Gastrocnemius medialis (tissue), 4 donors: ENCODE measurements around the gene CUL9.

ENCODE experiments used
- POLR2A ChIP-seq, 2 donors: fragments of 450-650 bp; IDR thresholded peaks; one replicate each; pipeline ENCODE4 v1.6.1; 2017; ENCODE audit warnings: antibody characterized with exemption in 2 of 2, mild to moderate bottlenecking in 2 of 2, moderate library complexity in 2 of 2
- TF ChIP-seq, protein P1 (sequence below), 5 experiments: fragments of 450-650 bp in 3 of 5; fragments of 200-600 bp in 2 of 5; sonication (generic) in 2 of 5; IDR thresholded peaks in 4 of 5; conservative IDR thresholded peaks in 1 of 5; 1 replicate in 4 of 5; 2 replicates in 1 of 5; pipeline ENCODE4 v1.5.1; 2016 to 2019; ENCODE audit warnings: antibody characterized with exemption in 5 of 5, mild to moderate bottlenecking in 3 of 5, moderate library complexity in 3 of 5

GRCh38 chr6:43221046-43221972 lies 39.3 kb downstream of the CUL9 start:
- no peak for TF ChIP-seq POLR2A (IDR thresholded peaks at IDR 0.05)
- TF ChIP-seq, protein P1, sequence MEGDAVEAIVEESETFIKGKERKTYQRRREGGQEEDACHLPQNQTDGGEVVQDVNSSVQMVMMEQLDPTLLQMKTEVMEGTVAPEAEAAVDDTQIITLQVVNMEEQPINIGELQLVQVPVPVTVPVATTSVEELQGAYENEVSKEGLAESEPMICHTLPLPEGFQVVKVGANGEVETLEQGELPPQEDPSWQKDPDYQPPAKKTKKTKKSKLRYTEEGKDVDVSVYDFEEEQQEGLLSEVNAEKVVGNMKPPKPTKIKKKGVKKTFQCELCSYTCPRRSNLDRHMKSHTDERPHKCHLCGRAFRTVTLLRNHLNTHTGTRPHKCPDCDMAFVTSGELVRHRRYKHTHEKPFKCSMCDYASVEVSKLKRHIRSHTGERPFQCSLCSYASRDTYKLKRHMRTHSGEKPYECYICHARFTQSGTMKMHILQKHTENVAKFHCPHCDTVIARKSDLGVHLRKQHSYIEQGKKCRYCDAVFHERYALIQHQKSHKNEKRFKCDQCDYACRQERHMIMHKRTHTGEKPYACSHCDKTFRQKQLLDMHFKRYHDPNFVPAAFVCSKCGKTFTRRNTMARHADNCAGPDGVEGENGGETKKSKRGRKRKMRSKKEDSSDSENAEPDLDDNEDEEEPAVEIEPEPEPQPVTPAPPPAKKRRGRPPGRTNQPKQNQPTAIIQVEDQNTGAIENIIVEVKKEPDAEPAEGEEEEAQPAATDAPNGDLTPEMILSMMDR (IDR thresholded peaks at IDR 0.05 in 4 of 5, conservative IDR thresholded peaks at IDR 0.05 in 1 of 5) = no peak
